Gastroesophageal sphincter (tissue), 4 donors: ENCODE measurements around the gene SLC37A1. TPM values are rescaled to one million over a fixed set of nuclear protein-coding genes. Genes with fewer than 3 reads are reported as not detected.

ENCODE experiments used
- ATAC-seq: fragments of 150-250 bp; one replicate; pipeline ENCODE4 v1.9.1; 2016; ENCODE audit warnings: mild to moderate bottlenecking, moderate library complexity
- H3K27ac ChIP-seq, 4 donors: fragments of 200-600 bp; sonication (generic) in 3 of 4; 1 replicate in 3 of 4; 2 replicates in 1 of 4; pipeline ENCODE4 v1.5.1; 2016 to 2019
- H3K27me3 ChIP-seq: fragments of 200-600 bp; sonication (generic); one replicate; pipeline ENCODE4 v1.5.1; 2019
- H3K36me3 ChIP-seq, 2 donors: fragments of 200-600 bp; sonication (generic); one replicate each; pipeline ENCODE4 v1.5.1; 2019; ENCODE audit warnings: control low read depth in 1 of 2
- H3K4me1 ChIP-seq, 3 donors: fragments of 200-600 bp; sonication (generic); 1 replicate in 2 of 3; 2 replicates in 1 of 3; pipeline ENCODE4 v1.5.1; 2016 to 2019; ENCODE audit warnings: control low read depth in 2 of 3
- H3K4me3 ChIP-seq, 2 donors: fragments of 200-600 bp; sonication (generic); one replicate each; pipeline ENCODE4 v1.5.1; 2019; ENCODE audit warnings: mild to moderate bottlenecking in 1 of 2, moderate library complexity in 1 of 2
- H3K9me3 ChIP-seq, 3 donors: fragments of 200-600 bp; sonication (generic); one replicate each; pipeline ENCODE4 v1.5.1; 2017 to 2019; ENCODE audit warnings: control low read depth in 2 of 3
- EP300 ChIP-seq: sonication (generic); formaldehyde crosslinking; IDR thresholded peaks from one replicate; pipeline ENCODE4 v1.6.1; 2017; ENCODE audit warnings: antibody characterized with exemption, mild to moderate bottlenecking
- POLR2A ChIP-seq, 2 donors: fragments of 450-650 bp; IDR thresholded peaks; one replicate each; pipeline ENCODE4 v1.6.1; 2017; ENCODE audit warnings: antibody characterized with exemption in 2 of 2, mild to moderate bottlenecking in 2 of 2, moderate library complexity in 1 of 2
- POLR2AphosphoS5 ChIP-seq: sonication (generic); formaldehyde crosslinking; IDR thresholded peaks from one replicate; pipeline ENCODE4 v1.6.1; 2017; ENCODE audit warnings: antibody characterized with exemption
- WGBS, 2 donors: methylation state at CpG; one replicate each; pipeline ENCODE4 v1.1.5; 2018; ENCODE audit warnings: low coverage in 1 of 2; 5-methylcytosine and 5-hydroxymethylcytosine counted together
- total RNA-seq, 4 donors: library from RNA; depleted of rRNA; stranded (reverse); fragments of >200 nt; gene quantifications; one replicate each; pipeline ENCODE4 v1.1.0, GENCODE V29; 2016
- TF ChIP-seq, protein P1 (sequence below), 4 experiments: fragments of 200-600 bp in 2 of 4; fragments of 450-650 bp in 2 of 4; sonication (generic) in 1 of 4; IDR thresholded peaks; one replicate each; pipeline ENCODE4 v1.5.1; 2017 to 2019; ENCODE audit warnings: antibody characterized with exemption in 4 of 4, mild to moderate bottlenecking in 2 of 4, moderate library complexity in 2 of 4

SLC37A1 gene
- total RNA-seq, 4 donors from 2014 or later: 3.7 to 7.8 (median 4.3) TPM

DNA sequence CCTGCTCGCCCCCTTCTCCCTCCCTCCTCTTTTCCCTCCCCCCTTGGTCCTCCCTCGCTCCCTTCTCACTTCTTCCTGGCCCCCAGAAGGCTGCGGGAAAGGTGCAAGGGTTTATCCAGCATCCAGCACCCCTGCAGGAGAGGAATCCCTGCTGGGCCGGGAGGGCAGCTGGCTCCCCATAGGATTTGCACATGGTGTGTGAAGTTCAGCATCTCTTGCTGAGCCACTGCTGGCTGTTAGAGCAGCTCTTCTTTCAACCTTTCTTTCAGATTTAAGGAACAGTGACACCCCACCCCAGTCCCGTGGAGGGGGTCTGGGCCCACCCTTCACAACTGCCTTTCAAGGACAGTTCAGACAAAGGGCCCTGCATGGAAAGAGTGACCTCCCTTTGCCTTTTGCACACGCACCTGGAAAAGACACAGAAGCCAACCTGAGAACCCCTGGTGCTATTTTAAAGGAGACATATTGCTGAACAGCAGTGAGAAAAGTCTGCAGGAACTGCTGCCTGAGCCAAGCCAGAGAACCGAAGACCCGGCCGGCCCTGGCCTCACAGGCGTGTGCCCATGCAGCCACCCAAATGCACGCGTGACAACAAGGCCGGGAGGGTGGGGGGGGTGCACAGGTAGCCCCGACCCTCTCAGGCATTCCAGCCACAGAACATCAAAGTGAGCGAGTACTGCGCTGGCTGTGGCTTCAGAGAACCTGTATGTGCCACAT lies 66.6 kb downstream of the SLC37A1 start:
- no peak for ATAC-seq
- Histone ChIP-seq H3K4me3 (no peak overlapping the region), H3K36me3 (peaks cover 0 to 26% of the 10 kb centered on the region in 2 donors), H3K9me3 (peaks cover 0 to 18% (median 0%) of the 10 kb centered on the region in 3 donors), H3K4me1 (no peaks in the 10 kb centered on the region), H3K27ac (no peak overlapping the region), H3K27me3 (no peaks in the 10 kb centered on the region)
- TF ChIP-seq EP300 (no peak), POLR2A (IDR thresholded peaks at IDR 0.05) (no peak), POLR2AphosphoS5 (no peak)
- TF ChIP-seq, protein P1, sequence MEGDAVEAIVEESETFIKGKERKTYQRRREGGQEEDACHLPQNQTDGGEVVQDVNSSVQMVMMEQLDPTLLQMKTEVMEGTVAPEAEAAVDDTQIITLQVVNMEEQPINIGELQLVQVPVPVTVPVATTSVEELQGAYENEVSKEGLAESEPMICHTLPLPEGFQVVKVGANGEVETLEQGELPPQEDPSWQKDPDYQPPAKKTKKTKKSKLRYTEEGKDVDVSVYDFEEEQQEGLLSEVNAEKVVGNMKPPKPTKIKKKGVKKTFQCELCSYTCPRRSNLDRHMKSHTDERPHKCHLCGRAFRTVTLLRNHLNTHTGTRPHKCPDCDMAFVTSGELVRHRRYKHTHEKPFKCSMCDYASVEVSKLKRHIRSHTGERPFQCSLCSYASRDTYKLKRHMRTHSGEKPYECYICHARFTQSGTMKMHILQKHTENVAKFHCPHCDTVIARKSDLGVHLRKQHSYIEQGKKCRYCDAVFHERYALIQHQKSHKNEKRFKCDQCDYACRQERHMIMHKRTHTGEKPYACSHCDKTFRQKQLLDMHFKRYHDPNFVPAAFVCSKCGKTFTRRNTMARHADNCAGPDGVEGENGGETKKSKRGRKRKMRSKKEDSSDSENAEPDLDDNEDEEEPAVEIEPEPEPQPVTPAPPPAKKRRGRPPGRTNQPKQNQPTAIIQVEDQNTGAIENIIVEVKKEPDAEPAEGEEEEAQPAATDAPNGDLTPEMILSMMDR (IDR thresholded peaks at IDR 0.05): no peak
- WGBS, 2 donors: 50 to 86% methylated on average over 1 to 5 of the region's 16 CpGs

DNA sequence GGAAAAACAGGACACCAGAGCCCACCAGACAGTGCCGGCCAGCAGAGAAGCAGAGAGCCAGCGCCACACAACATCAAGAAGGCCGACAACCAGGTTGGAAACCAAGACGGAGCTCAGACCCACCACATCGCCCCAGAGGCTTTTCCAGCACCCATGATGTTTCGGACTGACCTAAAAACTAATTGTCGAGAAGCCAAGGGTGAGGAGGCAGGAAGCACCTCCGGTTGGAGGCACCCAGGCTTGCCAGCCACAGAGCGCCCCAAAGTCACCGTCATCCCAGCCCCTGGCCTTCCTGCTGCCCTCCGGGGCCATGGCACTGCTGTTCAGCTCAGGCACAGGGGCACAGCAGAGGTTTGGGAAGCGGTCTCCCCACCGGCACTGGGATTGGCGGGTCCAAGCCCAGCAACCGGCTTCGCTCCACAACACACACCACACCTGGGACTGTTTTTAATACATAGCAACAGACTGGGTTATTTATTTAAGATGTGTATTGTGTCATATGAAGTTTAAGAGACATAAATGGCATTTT lies 67.2 kb downstream of the SLC37A1 start:
- H3K4me1 ChIP-seq: no peaks in the 10 kb centered on the region
- H3K27me3 ChIP-seq: no peaks in the 10 kb centered on the region
- no peak for ATAC-seq
- peaks cover 0 to 20% of the 10 kb centered on the region in 2 donors for H3K36me3 ChIP-seq
- H3K9me3 ChIP-seq: peaks cover 0 to 18% (median 0%) of the 10 kb centered on the region in 3 donors
- no peak overlapping the region for H3K4me3 ChIP-seq
- H3K27ac ChIP-seq: no peak overlapping the region
- WGBS, 2 donors: 87 to 100% methylated on average over 2 to 8 of the region's 16 CpGs
- TF ChIP-seq EP300 (no peak), POLR2A (IDR thresholded peaks at IDR 0.05) (no peak)
- TF ChIP-seq, protein P1 (IDR thresholded peaks at IDR 0.05): no peak

DNA sequence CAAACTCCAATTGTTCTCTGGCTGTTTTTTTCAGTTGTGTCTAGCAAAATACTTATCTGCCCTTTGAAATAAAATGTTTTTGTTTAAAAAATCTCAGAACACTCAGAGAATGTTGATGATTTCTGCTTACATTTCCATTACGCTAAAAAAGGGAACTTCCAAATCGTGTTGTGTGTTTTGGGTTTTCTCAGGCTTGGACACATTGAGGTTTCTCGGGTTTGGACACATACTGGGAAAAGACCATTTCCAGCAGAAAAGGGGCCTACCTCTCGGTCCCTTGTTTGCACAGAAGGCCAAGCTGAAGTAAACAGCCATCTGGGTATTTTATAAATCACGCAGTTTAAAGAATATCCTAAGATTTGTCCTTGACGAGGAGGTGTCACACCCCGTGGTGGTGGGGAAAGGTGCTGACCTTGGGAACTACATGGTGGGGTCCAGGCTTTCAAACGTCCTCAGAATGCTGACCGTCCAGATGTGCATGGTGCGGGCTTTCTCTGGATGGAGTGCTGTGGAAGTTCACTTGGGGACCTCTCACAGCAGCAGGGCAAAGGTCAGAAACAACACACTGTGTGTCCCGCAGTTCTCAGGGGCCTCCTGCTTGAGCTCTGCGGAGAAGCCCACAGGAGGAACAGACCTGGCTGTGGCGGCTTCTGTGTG lies 67.8 kb downstream of the SLC37A1 start:
- no peak overlapping the region for H3K27ac ChIP-seq
- H3K27me3 ChIP-seq: no peaks in the 10 kb centered on the region
- peaks cover 0 to 14% of the 10 kb centered on the region in 2 donors for H3K36me3 ChIP-seq
- peaks cover 0 to 12% (median 0%) of the 10 kb centered on the region in 3 donors for H3K9me3 ChIP-seq
- 67 to 91% methylated on average over 4 to 7 of the region's 13 CpGs for WGBS, 2 donors
- no peaks in the 10 kb centered on the region for H3K4me1 ChIP-seq
- H3K4me3 ChIP-seq: no peak overlapping the region
- no peak for TF ChIP-seq EP300
- TF ChIP-seq POLR2AphosphoS5: no peak
- TF ChIP-seq POLR2A (IDR thresholded peaks at IDR 0.05): no peak
- TF ChIP-seq, protein P1 (IDR thresholded peaks at IDR 0.05): no peak
- ATAC-seq: no peak

DNA sequence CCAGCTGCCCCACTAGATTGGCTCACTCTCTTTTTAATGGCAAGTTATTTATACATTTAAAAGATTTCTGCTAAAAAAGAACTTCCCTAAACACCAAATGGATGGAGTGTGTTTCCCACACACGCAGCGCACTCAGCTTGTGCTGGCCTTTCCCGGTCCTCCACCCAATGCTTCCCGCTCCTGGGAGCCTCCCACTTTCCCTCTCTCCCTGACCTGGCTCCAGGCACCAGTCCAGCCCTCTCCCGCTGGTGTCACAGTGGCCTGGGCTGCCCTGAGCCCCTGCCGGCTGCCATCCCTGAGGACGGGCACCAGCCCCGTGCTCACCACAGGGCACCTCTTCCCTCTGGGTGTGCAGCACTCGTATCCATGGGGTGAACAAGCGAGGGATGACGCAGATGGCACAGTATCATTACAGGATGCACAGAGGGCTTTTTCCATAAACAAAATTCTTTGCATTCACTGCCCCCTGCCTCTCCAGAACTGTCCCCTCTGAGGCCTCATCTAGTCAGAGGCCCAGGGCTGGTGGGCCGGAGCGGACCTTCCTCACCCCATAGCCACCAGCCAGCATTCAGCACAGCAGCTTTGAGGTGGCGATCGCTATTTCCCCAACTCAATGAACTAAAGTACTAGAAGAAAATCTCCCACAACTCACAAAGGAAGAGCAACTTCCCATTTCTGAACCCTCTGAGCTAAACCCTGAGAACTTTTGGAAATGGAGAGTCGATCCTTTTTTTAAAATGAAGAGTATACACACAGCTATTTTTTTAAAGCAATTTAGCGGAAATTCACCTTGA lies 68.5 kb downstream of the SLC37A1 start:
- H3K4me3 ChIP-seq: no peak overlapping the region
- H3K4me1 ChIP-seq: no peaks in the 10 kb centered on the region
- H3K27ac ChIP-seq: no peak overlapping the region
- H3K36me3 ChIP-seq: peaks cover 0 to 11% of the 10 kb centered on the region in 2 donors
- 75 to 96% methylated on average over 3 to 11 of the region's 17 CpGs for WGBS, 2 donors
- TF ChIP-seq POLR2A (IDR thresholded peaks at IDR 0.05): no peak
- TF ChIP-seq, protein P1 (IDR thresholded peaks at IDR 0.05): no peak
- TF ChIP-seq EP300: no peak
- TF ChIP-seq POLR2AphosphoS5: no peak
- ATAC-seq: no peak
- peaks cover 0 to 5% (median 0%) of the 10 kb centered on the region in 3 donors for H3K9me3 ChIP-seq
- no peaks in the 10 kb centered on the region for H3K27me3 ChIP-seq
